Effector memory CD8-positive, alpha-beta T cell (primary cell): ENCODE data around the gene CBL.

ENCODE experiments used
- ATAC-seq: fragments of 150-1000 bp; cut with Tn5 transposase; replicated peaks from 2 replicates; pipeline ENCODE4 v1.10.0; 2021; ENCODE audit warnings: mild to moderate bottlenecking, moderate library complexity
- DNase-seq, 3 experiments: peaks; one replicate each; pipeline ENCODE4 v3.0.0; 2021
- H3K27ac Mint-ChIP-seq, 2 donors: one replicate each; pipeline ENCODE4 v1.8.0; 2022; ENCODE audit warnings: mild to moderate bottlenecking in 2 of 2, mixed read lengths in 2 of 2, moderate library complexity in 2 of 2
- H3K27me3 Mint-ChIP-seq, 2 donors: one replicate each; pipeline ENCODE4 v1.8.0; 2022; ENCODE audit warnings: mixed read lengths in 2 of 2
- H3K36me3 Mint-ChIP-seq: one replicate; pipeline ENCODE4 v1.8.0; 2022; ENCODE audit warnings: mild to moderate bottlenecking, moderate library complexity, mixed read lengths; ENCODE audit not compliant: insufficient read depth
- H3K4me1 Mint-ChIP-seq, 2 donors: one replicate each; pipeline ENCODE4 v1.8.0; 2022; ENCODE audit warnings: low read depth in 2 of 2, mixed read lengths in 2 of 2
- H3K4me3 Mint-ChIP-seq, 2 donors: one replicate each; pipeline ENCODE4 v1.8.0; 2022; ENCODE audit warnings: mild to moderate bottlenecking in 2 of 2, mixed read lengths in 2 of 2, moderate library complexity in 2 of 2
- H3K9me3 Mint-ChIP-seq, 2 donors: one replicate each; pipeline ENCODE4 v1.8.0; 2022; ENCODE audit warnings: mixed read lengths in 2 of 2

Gene CBL

DNA sequence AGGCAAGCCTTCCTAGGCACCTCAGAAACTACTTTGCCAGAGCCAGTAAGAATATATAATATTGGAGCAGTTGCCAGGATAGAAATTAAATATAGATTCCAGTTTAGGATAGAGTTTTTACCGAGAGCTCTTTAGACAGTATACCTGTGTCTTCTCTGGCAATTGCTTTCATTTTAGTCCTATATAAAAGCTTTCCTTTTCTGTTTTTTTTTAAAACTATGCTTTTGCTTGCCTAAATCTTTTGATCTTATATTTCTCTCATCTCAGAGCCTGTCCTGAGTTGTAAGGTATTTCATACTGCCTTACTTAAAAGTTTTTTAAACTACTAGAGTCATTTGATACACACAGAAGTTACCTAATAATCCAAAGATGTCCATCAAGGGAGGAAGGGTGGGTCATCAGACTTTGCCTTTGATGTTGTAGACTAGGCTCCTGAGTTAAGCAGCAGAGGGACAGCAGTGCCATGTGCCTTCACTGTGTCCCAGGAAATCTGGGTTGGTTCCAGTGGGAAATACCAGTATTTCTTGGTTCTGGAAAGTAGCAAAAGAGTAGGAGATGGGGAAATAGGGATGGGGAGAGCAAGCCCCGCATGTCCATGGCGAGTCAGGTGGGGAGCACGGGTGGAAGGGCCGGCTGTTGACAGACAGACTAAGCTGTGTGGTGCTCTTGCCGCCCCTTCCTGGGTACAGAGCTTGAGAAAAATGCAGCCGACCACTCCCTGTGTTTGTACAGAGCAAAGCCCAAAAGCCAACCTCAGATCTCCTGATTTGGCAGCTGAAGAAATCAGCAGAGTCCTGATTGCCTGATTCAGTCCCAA lies 99.6 kb downstream of the CBL start:
- Mint-ChIP-seq H3K4me3 (no peak overlapping the region), H3K27me3 (no peaks in the 10 kb centered on the region), H3K4me1 (peaks cover 0 to 4% of the 10 kb centered on the region in 2 donors), H3K27ac (peak overlapping the region in 1 of 2 donors; percentile 62), H3K9me3 (no peaks in the 10 kb centered on the region), H3K36me3 (peaks cover 32% of the 10 kb centered on the region)
- DNase-seq (no peak), ATAC-seq (no peak)

GRCh38 chr11:119306373-119306890 lies 100.3 kb downstream of the CBL start:
- ATAC-seq: peak; percentile 45
- Mint-ChIP-seq H3K9me3 (no peaks in the 10 kb centered on the region), H3K27ac (peak overlapping the region in 1 of 2 donors; percentile 62), H3K4me3 (no peak overlapping the region), H3K27me3 (no peaks in the 10 kb centered on the region), H3K4me1 (peaks cover 0 to 4% of the 10 kb centered on the region in 2 donors), H3K36me3 (peaks cover 32% of the 10 kb centered on the region)
- no peak for DNase-seq

- H3K27ac Mint-ChIP-seq: no peak overlapping the region
- H3K27me3 Mint-ChIP-seq: peaks cover 0 to 3% of the 10 kb centered on the region in 2 donors
- no peak overlapping the region for H3K4me3 Mint-ChIP-seq
- DNase-seq (no peak), ATAC-seq (no peak)
- H3K4me1 Mint-ChIP-seq: peaks cover 0 to 4% of the 10 kb centered on the region in 2 donors
- H3K9me3 Mint-ChIP-seq: no peaks in the 10 kb centered on the region
- peaks cover 25% of the 10 kb centered on the region for H3K36me3 Mint-ChIP-seq
Measured at GRCh38 chr11:119307219-119307618, 101.1 kb downstream of the CBL start.

- peaks cover 18% of the 10 kb centered on the region for H3K36me3 Mint-ChIP-seq
- no peak for ATAC-seq
- no peaks in the 10 kb centered on the region for H3K9me3 Mint-ChIP-seq
- H3K27me3 Mint-ChIP-seq: peaks cover 0 to 9% of the 10 kb centered on the region in 2 donors
- no peak overlapping the region for H3K27ac Mint-ChIP-seq
- DNase-seq: no peak
- no peak overlapping the region for H3K4me3 Mint-ChIP-seq
- peaks cover 0 to 4% of the 10 kb centered on the region in 2 donors for H3K4me1 Mint-ChIP-seq
Measured at GRCh38 chr11:119307974-119308373, 101.8 kb downstream of the CBL start.

GRCh38 chr11:119309411-119309810 lies 103.3 kb downstream of the CBL start:
- Mint-ChIP-seq H3K4me1 (peaks cover 0 to 4% of the 10 kb centered on the region in 2 donors), H3K27me3 (peaks cover 4 to 13% of the 10 kb centered on the region in 2 donors), H3K36me3 (peaks cover 8% of the 10 kb centered on the region), H3K27ac (no peak overlapping the region), H3K9me3 (no peaks in the 10 kb centered on the region), H3K4me3 (no peak overlapping the region)
- DNase-seq: no peak
- ATAC-seq: no peak

DNA sequence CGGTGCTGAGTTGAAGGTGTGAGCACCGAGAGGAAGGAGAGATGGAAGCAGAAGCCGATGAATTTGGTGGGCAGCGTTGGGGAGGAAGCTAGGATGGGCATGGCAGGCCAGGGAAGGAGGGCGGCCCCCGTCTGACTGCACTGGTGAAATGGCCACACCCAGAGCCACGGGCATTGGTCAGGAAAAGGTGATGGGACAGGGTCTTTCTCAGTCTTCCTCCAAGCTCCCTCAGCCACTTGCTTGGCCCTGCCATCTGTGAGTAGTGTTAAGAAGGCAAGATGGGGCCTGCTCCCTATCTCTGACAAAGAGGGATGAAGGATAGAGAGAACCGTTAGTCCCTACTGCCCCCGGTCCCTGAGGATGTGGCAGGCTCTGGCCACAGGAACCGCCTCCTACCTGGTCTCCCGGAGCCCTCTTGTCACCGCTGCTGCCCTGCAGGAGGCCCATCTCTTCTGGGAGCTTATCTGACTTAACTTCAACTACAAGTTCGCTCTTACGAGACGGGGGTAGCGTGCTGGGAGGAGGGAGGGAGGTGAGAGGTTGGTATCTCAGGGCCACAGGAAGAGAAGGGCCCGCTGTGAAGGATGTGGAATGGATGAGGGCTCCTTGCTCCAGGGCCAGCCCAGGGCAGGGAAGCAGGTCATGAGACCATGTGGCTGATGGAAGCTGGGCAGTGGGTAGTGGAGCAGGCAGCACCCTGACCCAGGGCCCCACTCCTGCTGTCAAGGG lies 104.0 kb downstream of the CBL start:
- H3K4me3 Mint-ChIP-seq: no peak overlapping the region
- H3K9me3 Mint-ChIP-seq: no peaks in the 10 kb centered on the region
- peaks cover under 1 to 3% of the 10 kb centered on the region in 2 donors for H3K4me1 Mint-ChIP-seq
- H3K27me3 Mint-ChIP-seq: peaks cover 10 to 20% of the 10 kb centered on the region in 2 donors
- H3K27ac Mint-ChIP-seq: no peak overlapping the region
- ATAC-seq: no peak
- H3K36me3 Mint-ChIP-seq: peaks cover 10% of the 10 kb centered on the region
- DNase-seq: no peak

DNA sequence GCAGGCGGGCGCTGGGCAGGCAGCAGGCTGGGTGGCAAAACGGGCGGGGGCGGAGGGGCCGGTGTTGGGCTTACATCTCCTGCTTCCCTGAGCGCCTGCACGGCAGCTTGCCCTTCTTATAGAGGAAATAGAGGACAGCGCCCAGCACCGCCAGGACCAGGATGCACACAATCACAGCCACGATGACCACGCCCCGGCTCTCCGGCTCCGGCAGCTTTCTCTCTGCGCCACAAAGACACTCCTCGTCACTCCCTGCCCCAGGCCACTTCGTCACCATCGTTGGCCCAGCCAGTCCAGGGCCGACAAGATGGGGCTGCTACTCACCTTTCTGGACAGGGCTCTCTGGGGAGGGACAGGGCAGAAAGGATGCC lies 104.5 kb downstream of the CBL start:
- ATAC-seq (no peak), DNase-seq (no peak)
- peaks cover 16 to 26% of the 10 kb centered on the region in 2 donors for H3K27me3 Mint-ChIP-seq
- no peak overlapping the region for H3K4me3 Mint-ChIP-seq
- H3K4me1 Mint-ChIP-seq: peaks cover 5 to 6% of the 10 kb centered on the region in 2 donors
- H3K36me3 Mint-ChIP-seq: peaks cover 15% of the 10 kb centered on the region
- no peaks in the 10 kb centered on the region for H3K9me3 Mint-ChIP-seq
- no peak overlapping the region for H3K27ac Mint-ChIP-seq

- no peak overlapping the region for H3K27ac Mint-ChIP-seq
Measured at GRCh38 chr11:119314726-119315125, 108.6 kb downstream of the CBL start.

GRCh38 chr11:119315131-119316015 lies 109.2 kb downstream of the CBL start:
- Mint-ChIP-seq H3K27ac (peak overlapping the region in 1 of 2 donors; percentile 29), H3K4me1 (peaks cover 12 to 25% of the 10 kb centered on the region in 2 donors), H3K4me3 (peak overlapping the region; percentile 61 to 77), H3K9me3 (no peaks in the 10 kb centered on the region), H3K36me3 (peaks cover 20% of the 10 kb centered on the region), H3K27me3 (peaks cover 32 to 44% of the 10 kb centered on the region in 2 donors)
- ATAC-seq (peak; percentile 59), DNase-seq (peak; percentile 35 to 41 (median 38))

More at GRCh38 chr11:119314726-119315125, 108.6 kb downstream of the CBL start:
- H3K27me3 Mint-ChIP-seq: peaks cover 29 to 44% of the 10 kb centered on the region in 2 donors
- ATAC-seq: no peak
- peaks cover 17% of the 10 kb centered on the region for H3K36me3 Mint-ChIP-seq
- peak overlapping the region; percentile 33 to 77 for H3K4me3 Mint-ChIP-seq
- DNase-seq: no peak
- no peaks in the 10 kb centered on the region for H3K9me3 Mint-ChIP-seq
- peaks cover 9 to 23% of the 10 kb centered on the region in 2 donors for H3K4me1 Mint-ChIP-seq

- DNase-seq (no peak), ATAC-seq (no peak)
- Mint-ChIP-seq H3K9me3 (no peaks in the 10 kb centered on the region), H3K27me3 (peaks cover 32 to 44% of the 10 kb centered on the region in 2 donors), H3K4me3 (peak overlapping the region; percentile 61 to 77), H3K36me3 (peaks cover 20% of the 10 kb centered on the region), H3K4me1 (peaks cover 13 to 25% of the 10 kb centered on the region in 2 donors), H3K27ac (peak overlapping the region in 1 of 2 donors; percentile 29)
Measured at GRCh38 chr11:119316016-119316728, 110.0 kb downstream of the CBL start.

DNA sequence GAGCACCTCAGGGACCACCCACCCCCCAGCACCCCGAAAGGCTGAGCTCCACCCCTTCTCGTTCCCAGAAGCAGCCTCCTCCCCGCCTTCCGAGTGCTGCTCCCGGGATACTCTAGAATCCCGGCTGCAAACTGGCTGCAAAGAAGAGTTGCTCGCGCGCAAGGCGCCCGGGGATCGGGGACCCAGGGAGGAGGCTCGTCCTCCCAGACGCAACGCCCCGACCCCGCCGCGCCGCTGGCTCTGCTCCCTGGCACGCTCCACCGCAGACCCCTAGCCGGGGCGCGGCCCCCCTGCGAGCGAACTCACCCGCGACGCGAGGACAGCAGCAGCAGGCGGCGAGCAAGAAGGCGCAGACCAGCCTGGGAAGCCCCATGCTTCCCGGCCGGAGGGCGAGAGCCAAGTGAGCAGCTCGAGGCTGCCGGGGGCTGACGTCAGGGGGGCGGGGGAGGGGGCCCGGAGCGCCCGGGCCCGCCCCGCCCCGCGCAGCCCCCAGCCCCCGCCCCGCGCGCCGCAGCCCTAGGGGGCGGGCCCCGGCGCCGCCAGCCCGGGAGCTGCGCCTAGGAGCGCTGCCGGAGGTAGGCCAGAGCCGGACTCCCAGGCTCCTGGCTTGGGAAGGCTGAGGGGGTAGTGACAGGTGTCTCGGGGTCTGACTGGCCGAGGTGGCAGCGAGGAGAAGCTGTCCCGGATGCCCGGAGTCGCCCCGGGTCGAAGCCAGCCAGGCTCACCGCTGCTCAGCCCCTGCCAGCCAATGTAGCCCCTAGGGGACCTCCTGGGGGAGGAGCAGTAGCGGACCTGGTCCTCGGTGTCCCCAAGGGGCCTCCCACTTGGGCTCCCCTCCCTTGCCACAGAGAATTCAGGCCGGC lies 110.8 kb downstream of the CBL start, which contains the start of gene MCAM:
TSS of gene MCAM (minus strand) at position 402 of the 863 bp plus-strand sequence. CDS start at position 373, 29 bp downstream.
- no peak for DNase-seq
- peaks cover 19 to 31% of the 10 kb centered on the region in 2 donors for H3K4me1 Mint-ChIP-seq
- no peaks in the 10 kb centered on the region for H3K9me3 Mint-ChIP-seq
- ATAC-seq: no peak
- peak within 1 kb of the TSS; percentile 61 to 77 for H3K4me3 Mint-ChIP-seq
- H3K27ac Mint-ChIP-seq: peak within 1 kb of the TSS in 1 of 2 donors; percentile 29
- H3K27me3 Mint-ChIP-seq: peaks cover 32 to 44% of the 10 kb centered on the region in 2 donors
- H3K36me3 Mint-ChIP-seq: peaks cover 20% of the 10 kb centered on the region
